Measurements from ENCODE around the gene MED13. TPM values are rescaled to one million over a fixed set of nuclear protein-coding genes. Genes with fewer than 3 reads are reported as not detected.
A peak's percentile ranks its signal among the peaks of the same experiment; 100 is the strongest.

MED13 gene
- total RNA-seq, 1 donor from 2014 or later, result 23.7 TPM

DNA sequence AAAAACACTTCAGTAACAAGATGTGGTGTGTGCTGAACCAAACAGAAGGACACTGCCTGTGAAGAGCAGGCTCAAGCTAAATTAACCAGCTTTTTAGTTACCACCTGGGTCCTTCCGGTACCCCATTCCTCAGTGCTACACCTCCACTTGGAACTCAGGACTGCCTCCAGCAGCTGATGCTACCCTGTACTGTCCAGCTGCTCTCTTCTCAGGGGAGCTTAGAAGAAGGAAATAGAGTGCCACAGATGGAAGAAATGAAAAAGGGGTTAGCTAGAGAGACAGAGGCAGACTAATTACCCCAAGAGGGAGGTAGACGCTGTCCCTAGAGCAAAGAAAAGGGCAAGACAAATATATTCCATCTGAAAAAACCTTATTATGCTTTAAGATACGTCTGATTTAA lies 5.7 kb downstream of the MED13 start:
- FAIRE-seq (no peak), DNase-seq (ENCODE audit: low read depth) (no peak)
- no peak overlapping the region for H3K4me3 ChIP-seq (ENCODE audit: low read depth, low read length)
- peaks cover 7% of the 10 kb centered on the region for H3K36me3 ChIP-seq (ENCODE audit: control insufficient read depth, insufficient read depth, low read length)
- H3K27me3 ChIP-seq (ENCODE audit: control insufficient read depth, insufficient read depth, low read length), result no peaks in the 10 kb centered on the region
- TF ChIP-seq, protein P1, sequence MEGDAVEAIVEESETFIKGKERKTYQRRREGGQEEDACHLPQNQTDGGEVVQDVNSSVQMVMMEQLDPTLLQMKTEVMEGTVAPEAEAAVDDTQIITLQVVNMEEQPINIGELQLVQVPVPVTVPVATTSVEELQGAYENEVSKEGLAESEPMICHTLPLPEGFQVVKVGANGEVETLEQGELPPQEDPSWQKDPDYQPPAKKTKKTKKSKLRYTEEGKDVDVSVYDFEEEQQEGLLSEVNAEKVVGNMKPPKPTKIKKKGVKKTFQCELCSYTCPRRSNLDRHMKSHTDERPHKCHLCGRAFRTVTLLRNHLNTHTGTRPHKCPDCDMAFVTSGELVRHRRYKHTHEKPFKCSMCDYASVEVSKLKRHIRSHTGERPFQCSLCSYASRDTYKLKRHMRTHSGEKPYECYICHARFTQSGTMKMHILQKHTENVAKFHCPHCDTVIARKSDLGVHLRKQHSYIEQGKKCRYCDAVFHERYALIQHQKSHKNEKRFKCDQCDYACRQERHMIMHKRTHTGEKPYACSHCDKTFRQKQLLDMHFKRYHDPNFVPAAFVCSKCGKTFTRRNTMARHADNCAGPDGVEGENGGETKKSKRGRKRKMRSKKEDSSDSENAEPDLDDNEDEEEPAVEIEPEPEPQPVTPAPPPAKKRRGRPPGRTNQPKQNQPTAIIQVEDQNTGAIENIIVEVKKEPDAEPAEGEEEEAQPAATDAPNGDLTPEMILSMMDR (IDR thresholded peaks at IDR 0.05; ENCODE audit: insufficient read depth, low read length, severe bottlenecking), result no peak

- TF ChIP-seq, protein P1 (IDR thresholded peaks at IDR 0.05; ENCODE audit: insufficient read depth, low read length, severe bottlenecking), result no peak
- no peak for DNase-seq (ENCODE audit: low read depth)
- Histone ChIP-seq H3K36me3 (ENCODE audit: control insufficient read depth, insufficient read depth, low read length) (peaks cover 7% of the 10 kb centered on the region), H3K27me3 (ENCODE audit: control insufficient read depth, insufficient read depth, low read length) (no peaks in the 10 kb centered on the region), H3K4me3 (ENCODE audit: low read depth, low read length) (no peak overlapping the region)
- FAIRE-seq, result no peak
Measured at GRCh38 chr17:62058611-62059010, 6.5 kb downstream of the MED13 start.

DNA sequence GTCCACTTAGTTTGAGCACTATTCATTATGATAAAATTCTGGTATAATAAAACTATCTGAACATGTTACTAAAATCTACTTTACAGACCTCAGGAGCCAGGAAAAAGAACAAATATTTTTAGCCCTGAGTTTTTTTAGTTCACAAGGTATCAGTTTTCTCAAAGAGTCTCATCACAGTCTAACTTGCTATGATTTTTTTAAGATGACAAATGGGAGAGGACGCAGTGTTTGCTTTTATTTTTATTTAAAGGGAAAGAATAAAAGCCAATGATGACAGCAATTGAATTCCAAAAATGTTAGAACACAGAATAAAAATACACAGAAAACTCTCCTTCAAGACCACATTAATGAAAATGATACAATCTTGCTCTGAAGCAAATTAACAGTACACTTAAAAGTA lies 7.4 kb downstream of the MED13 start:
- Histone ChIP-seq H3K36me3 (ENCODE audit: control insufficient read depth, insufficient read depth, low read length) (peaks cover 7% of the 10 kb centered on the region), H3K4me3 (ENCODE audit: low read depth, low read length) (no peak overlapping the region), H3K27me3 (ENCODE audit: control insufficient read depth, insufficient read depth, low read length) (no peaks in the 10 kb centered on the region)
- DNase-seq (ENCODE audit: low read depth), result no peak
- FAIRE-seq, result no peak
- TF ChIP-seq, protein P1 (IDR thresholded peaks at IDR 0.05; ENCODE audit: insufficient read depth, low read length, severe bottlenecking), result no peak

DNA sequence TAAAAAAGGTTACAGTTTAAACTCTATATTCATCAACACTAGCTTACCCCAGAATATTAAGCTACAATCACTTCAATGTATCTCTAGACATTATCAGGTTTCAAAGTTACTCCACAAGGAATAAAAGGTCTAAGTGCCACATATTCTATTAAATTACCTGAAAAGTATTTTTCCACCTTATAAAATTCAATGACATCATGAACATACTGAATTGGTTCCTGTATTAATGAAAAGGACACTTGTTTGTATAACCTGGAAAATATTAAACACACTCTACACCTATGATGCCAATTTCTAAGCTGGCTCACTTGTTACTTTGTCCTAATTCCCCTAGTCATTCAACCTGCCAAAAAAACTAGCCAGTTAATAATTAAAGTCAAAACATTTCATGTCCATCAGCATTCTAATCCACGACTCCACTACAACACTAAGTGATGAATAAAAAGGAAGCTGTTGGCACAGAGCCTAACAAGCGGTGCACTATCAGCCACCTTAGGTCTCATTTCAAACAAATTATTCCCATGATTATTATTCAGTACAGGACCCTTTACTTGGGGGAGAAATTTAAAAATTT lies 12.2 kb downstream of the MED13 start:
- Histone ChIP-seq H3K36me3 (ENCODE audit: control insufficient read depth, insufficient read depth, low read length) (peaks cover 3% of the 10 kb centered on the region), H3K27me3 (ENCODE audit: control insufficient read depth, insufficient read depth, low read length) (no peaks in the 10 kb centered on the region), H3K4me3 (ENCODE audit: low read depth, low read length) (no peak overlapping the region)
- DNase-seq (ENCODE audit: low read depth) (no peak), FAIRE-seq (no peak)
- TF ChIP-seq, protein P1 (IDR thresholded peaks at IDR 0.05; ENCODE audit: insufficient read depth, low read length, severe bottlenecking), result no peak

GRCh38 chr17:62051053-62051452 lies 14.0 kb downstream of the MED13 start:
- Histone ChIP-seq H3K36me3 (ENCODE audit: control insufficient read depth, insufficient read depth, low read length) (peaks cover 6% of the 10 kb centered on the region), H3K27me3 (ENCODE audit: control insufficient read depth, insufficient read depth, low read length) (no peaks in the 10 kb centered on the region), H3K4me3 (ENCODE audit: low read depth, low read length) (no peak overlapping the region)
- TF ChIP-seq, protein P1 (IDR thresholded peaks at IDR 0.05; ENCODE audit: insufficient read depth, low read length, severe bottlenecking), result no peak
- no peak for FAIRE-seq
- DNase-seq (ENCODE audit: low read depth), result peak; percentile 50

DNA sequence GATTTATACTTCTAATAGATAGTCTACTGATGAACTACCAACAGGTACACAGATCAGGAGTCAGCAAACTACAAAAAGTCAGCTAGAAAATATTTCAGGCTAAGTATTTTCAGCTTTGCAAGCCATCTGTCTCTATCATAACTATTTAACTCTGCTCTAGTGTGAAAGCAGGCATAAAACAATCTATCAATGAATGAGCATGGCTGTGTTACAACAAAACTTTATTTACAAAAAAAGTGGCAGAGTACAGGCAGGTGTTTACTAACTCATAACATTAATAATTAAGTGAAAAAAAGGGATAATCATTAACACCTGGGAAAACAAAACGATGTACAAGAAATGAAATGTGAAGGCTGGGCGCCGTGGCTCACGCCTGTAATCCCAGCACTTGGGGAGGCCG lies 15.8 kb downstream of the MED13 start:
- Histone ChIP-seq H3K36me3 (ENCODE audit: control insufficient read depth, insufficient read depth, low read length) (peaks cover 6% of the 10 kb centered on the region), H3K27me3 (ENCODE audit: control insufficient read depth, insufficient read depth, low read length) (no peaks in the 10 kb centered on the region), H3K4me3 (ENCODE audit: low read depth, low read length) (no peak overlapping the region)
- FAIRE-seq (no peak), DNase-seq (ENCODE audit: low read depth) (no peak)
- TF ChIP-seq, protein P1 (IDR thresholded peaks at IDR 0.05; ENCODE audit: insufficient read depth, low read length, severe bottlenecking), result no peak
